ENCODE results near the gene ATF7.

The ATF7 gene

GRCh38 chr12:53591301-53592206 is 34.6 kb downstream of the ATF7 start:
- no peak for ATAC-seq (ENCODE audit: insufficient read depth, low read depth)
- H3K4me3 ChIP-seq (ENCODE audit: low read depth in 1 of 2, low read length in 2 of 2), result no peak overlapping the region

GRCh38 chr12:53590652-53591051 is 35.5 kb downstream of the ATF7 start:
- no peak overlapping the region for H2AFZ ChIP-seq (ENCODE audit: low read depth, low read length)
- no peak for TF ChIP-seq CTCF (IDR thresholded peaks at IDR 0.05; ENCODE audit: borderline replicate concordance, extremely low read depth, low read length, poor library complexity, severe bottlenecking)
- TF ChIP-seq EZH2 (IDR thresholded peaks at IDR 0.05; ENCODE audit: borderline replicate concordance, low read depth, low read length, severe bottlenecking), result no peak
- no peak overlapping the region for H3K27ac ChIP-seq (ENCODE audit: low read length)
- no peak overlapping the region for H3K4me3 ChIP-seq (ENCODE audit: low read depth in 1 of 2, low read length in 2 of 2)
- H3K9ac ChIP-seq (ENCODE audit: low read depth, low read length), result no peak overlapping the region
- peaks cover 12% of the 10 kb centered on the region for H3K79me2 ChIP-seq (ENCODE audit: insufficient read depth, low read length)
- H3K4me1 ChIP-seq (ENCODE audit: insufficient read depth, low read length), result no peaks in the 10 kb centered on the region
- H3K36me3 ChIP-seq (ENCODE audit: insufficient read depth, low read length), result no peaks in the 10 kb centered on the region
- no peaks in the 10 kb centered on the region for H3K9me3 ChIP-seq (ENCODE audit: insufficient read depth, low read length, severe bottlenecking)
- H4K20me1 ChIP-seq (ENCODE audit: insufficient read depth, low read length), result 0 out of 2 replicates have a peak, but pooled peaks cover 4% of the 10 kb centered on the region
- no peaks in the 10 kb centered on the region for H3K27me3 ChIP-seq (ENCODE audit: insufficient read depth, low read length, poor library complexity)
- no peak overlapping the region for H3K4me2 ChIP-seq (ENCODE audit: insufficient read depth, low read length)
- no peak for ATAC-seq (ENCODE audit: insufficient read depth, low read depth)
- no peak for DNase-seq

More at GRCh38 chr12:53591301-53592206, 34.6 kb downstream of the ATF7 start:
- Histone ChIP-seq H3K79me2 (ENCODE audit: insufficient read depth, low read length) (peaks cover 12% of the 10 kb centered on the region), H3K36me3 (ENCODE audit: insufficient read depth, low read length) (no peaks in the 10 kb centered on the region), H3K9ac (ENCODE audit: low read depth, low read length) (no peak overlapping the region), H3K4me2 (ENCODE audit: insufficient read depth, low read length) (no peak overlapping the region), H3K27me3 (ENCODE audit: insufficient read depth, low read length, poor library complexity) (no peaks in the 10 kb centered on the region), H4K20me1 (ENCODE audit: insufficient read depth, low read length) (0 out of 2 replicates have a peak, but pooled peaks cover 4% of the 10 kb centered on the region), H3K9me3 (ENCODE audit: insufficient read depth, low read length, severe bottlenecking) (no peaks in the 10 kb centered on the region), H3K27ac (ENCODE audit: low read length) (no peak overlapping the region), H3K4me1 (ENCODE audit: insufficient read depth, low read length) (no peaks in the 10 kb centered on the region), H2AFZ (ENCODE audit: low read depth, low read length) (no peak overlapping the region)
- no peak for TF ChIP-seq EZH2 (IDR thresholded peaks at IDR 0.05; ENCODE audit: borderline replicate concordance, low read depth, low read length, severe bottlenecking)
- TF ChIP-seq CTCF (IDR thresholded peaks at IDR 0.05; ENCODE audit: borderline replicate concordance, extremely low read depth, low read length, poor library complexity, severe bottlenecking), result no peak
- DNase-seq, result no peak

GRCh38 chr12:53589915-53590314 is 36.3 kb downstream of the ATF7 start:
- ATAC-seq (ENCODE audit: insufficient read depth, low read depth) (no peak), DNase-seq (no peak)
- Histone ChIP-seq H3K36me3 (ENCODE audit: insufficient read depth, low read length) (no peaks in the 10 kb centered on the region), H3K4me3 (ENCODE audit: low read depth in 1 of 2, low read length in 2 of 2) (no peak overlapping the region), H3K9me3 (ENCODE audit: insufficient read depth, low read length, severe bottlenecking) (no peaks in the 10 kb centered on the region), H3K27me3 (ENCODE audit: insufficient read depth, low read length, poor library complexity) (no peaks in the 10 kb centered on the region), H3K4me1 (ENCODE audit: insufficient read depth, low read length) (no peaks in the 10 kb centered on the region), H3K27ac (ENCODE audit: low read length) (no peak overlapping the region), H3K79me2 (ENCODE audit: insufficient read depth, low read length) (peaks cover 12% of the 10 kb centered on the region), H4K20me1 (ENCODE audit: insufficient read depth, low read length) (0 out of 2 replicates have a peak, but pooled peaks cover 4% of the 10 kb centered on the region), H3K4me2 (ENCODE audit: insufficient read depth, low read length) (no peak overlapping the region), H2AFZ (ENCODE audit: low read depth, low read length) (no peak overlapping the region), H3K9ac (ENCODE audit: low read depth, low read length) (no peak overlapping the region)
- TF ChIP-seq CTCF (IDR thresholded peaks at IDR 0.05; ENCODE audit: borderline replicate concordance, extremely low read depth, low read length, poor library complexity, severe bottlenecking), result no peak
- TF ChIP-seq EZH2 (IDR thresholded peaks at IDR 0.05; ENCODE audit: borderline replicate concordance, low read depth, low read length, severe bottlenecking), result no peak

All from DND-41 (cell line).